Neural cell (in vitro differentiated cells): Measurements from ENCODE around the gene CENPV.

Experiments
- EP300 ChIP-seq: fragments of 450-650 bp; conservative IDR thresholded peaks from 2 replicates; pipeline ENCODE4 v1.6.1; 2014; ENCODE audit warnings: antibody characterized with exemption, mild to moderate bottlenecking, moderate library complexity; ENCODE audit not compliant: poor library complexity, severe bottlenecking
- MXI1 ChIP-seq: fragments of 450-650 bp; conservative IDR thresholded peaks from 2 replicates; pipeline ENCODE4 v1.6.1; 2014; ENCODE audit warnings: antibody characterized with exemption, mild to moderate bottlenecking; ENCODE audit not compliant: poor library complexity, severe bottlenecking
- RAD21 ChIP-seq: fragments of 450-650 bp; conservative IDR thresholded peaks from 2 replicates; pipeline ENCODE4 v1.6.1; 2014; ENCODE audit warnings: antibody characterized with exemption, mild to moderate bottlenecking, moderate library complexity
- TF ChIP-seq, protein P1 (sequence below): fragments of 450-650 bp; IDR thresholded peaks from 2 replicates; pipeline ENCODE4 v1.5.1; 2014; ENCODE audit warnings: antibody characterized with exemption, mild to moderate bottlenecking, moderate library complexity; ENCODE audit not compliant: poor library complexity, severe bottlenecking
- TF ChIP-seq, protein P2 (sequence below): IDR thresholded peaks from 2 replicates; pipeline ENCODE4 v1.6.1; 2012; ENCODE audit warnings: borderline replicate concordance

DNA sequence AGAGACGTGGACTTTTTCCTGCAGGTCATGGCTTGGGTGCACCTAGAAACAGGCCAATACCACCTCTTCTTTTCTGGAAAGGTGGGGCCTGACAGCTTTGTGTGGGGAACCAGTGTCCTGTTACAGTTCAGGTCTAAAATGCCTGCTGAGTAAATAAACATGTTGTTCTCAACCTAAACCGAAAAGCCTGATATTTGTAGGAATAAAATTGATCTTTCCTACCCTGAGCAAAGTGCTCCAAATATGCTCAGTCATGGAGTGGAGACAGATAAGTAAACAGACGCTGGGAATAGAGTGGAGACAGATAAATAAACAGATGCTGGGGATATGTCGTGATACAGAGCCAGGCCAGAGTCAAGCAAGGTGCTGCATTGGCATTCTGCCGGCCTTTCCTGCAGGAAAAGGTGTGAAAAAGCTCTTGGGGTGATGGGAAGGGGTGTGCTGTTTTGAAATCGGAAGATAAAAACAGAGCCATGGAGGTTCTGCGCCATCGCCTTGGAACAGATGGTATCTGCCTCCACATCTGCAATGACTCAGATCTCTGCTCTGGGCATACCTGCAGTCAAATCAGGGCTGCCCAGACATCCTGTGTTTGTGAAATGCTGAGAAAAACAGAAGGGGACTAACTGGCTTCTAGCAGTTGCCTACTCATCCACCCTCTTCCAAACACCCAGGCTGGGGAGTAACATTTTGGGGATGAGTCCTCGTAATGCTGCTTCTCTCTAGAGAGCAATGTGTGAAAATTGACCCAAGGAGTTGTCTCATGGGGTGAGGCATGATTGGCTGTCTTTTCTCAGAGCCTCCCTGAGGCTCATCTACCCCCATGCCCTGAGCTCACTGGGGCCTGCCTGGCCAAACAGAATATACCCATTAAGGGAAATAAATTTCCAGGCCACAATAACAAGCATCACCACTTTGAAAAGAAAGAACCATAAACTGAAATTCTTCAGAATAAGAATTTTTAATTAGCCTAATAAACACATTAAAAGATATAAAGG is 45.3 kb upstream of the CENPV start:
- TF ChIP-seq MXI1 = no peak
- no peak for TF ChIP-seq RAD21
- TF ChIP-seq, protein P1, sequence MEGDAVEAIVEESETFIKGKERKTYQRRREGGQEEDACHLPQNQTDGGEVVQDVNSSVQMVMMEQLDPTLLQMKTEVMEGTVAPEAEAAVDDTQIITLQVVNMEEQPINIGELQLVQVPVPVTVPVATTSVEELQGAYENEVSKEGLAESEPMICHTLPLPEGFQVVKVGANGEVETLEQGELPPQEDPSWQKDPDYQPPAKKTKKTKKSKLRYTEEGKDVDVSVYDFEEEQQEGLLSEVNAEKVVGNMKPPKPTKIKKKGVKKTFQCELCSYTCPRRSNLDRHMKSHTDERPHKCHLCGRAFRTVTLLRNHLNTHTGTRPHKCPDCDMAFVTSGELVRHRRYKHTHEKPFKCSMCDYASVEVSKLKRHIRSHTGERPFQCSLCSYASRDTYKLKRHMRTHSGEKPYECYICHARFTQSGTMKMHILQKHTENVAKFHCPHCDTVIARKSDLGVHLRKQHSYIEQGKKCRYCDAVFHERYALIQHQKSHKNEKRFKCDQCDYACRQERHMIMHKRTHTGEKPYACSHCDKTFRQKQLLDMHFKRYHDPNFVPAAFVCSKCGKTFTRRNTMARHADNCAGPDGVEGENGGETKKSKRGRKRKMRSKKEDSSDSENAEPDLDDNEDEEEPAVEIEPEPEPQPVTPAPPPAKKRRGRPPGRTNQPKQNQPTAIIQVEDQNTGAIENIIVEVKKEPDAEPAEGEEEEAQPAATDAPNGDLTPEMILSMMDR = no peak
- TF ChIP-seq, protein P2, sequence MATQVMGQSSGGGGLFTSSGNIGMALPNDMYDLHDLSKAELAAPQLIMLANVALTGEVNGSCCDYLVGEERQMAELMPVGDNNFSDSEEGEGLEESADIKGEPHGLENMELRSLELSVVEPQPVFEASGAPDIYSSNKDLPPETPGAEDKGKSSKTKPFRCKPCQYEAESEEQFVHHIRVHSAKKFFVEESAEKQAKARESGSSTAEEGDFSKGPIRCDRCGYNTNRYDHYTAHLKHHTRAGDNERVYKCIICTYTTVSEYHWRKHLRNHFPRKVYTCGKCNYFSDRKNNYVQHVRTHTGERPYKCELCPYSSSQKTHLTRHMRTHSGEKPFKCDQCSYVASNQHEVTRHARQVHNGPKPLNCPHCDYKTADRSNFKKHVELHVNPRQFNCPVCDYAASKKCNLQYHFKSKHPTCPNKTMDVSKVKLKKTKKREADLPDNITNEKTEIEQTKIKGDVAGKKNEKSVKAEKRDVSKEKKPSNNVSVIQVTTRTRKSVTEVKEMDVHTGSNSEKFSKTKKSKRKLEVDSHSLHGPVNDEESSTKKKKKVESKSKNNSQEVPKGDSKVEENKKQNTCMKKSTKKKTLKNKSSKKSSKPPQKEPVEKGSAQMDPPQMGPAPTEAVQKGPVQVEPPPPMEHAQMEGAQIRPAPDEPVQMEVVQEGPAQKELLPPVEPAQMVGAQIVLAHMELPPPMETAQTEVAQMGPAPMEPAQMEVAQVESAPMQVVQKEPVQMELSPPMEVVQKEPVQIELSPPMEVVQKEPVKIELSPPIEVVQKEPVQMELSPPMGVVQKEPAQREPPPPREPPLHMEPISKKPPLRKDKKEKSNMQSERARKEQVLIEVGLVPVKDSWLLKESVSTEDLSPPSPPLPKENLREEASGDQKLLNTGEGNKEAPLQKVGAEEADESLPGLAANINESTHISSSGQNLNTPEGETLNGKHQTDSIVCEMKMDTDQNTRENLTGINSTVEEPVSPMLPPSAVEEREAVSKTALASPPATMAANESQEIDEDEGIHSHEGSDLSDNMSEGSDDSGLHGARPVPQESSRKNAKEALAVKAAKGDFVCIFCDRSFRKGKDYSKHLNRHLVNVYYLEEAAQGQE = no peak
- TF ChIP-seq EP300 = no peak
